Keratinocyte (primary cell): ENCODE data around the gene PFKFB3.

Experiments used
- EZH2 ChIP-seq: IDR thresholded peaks from one replicate; pipeline ENCODE4 v1.6.1; 2012; ENCODE audit warnings: inconsistent platforms, mild to moderate bottlenecking, low read length, moderate library complexity
- TF ChIP-seq, protein P1 (sequence below), 3 experiments: IDR thresholded peaks in 1 of 3; conservative IDR thresholded peaks in 1 of 3; optimal IDR thresholded peaks in 1 of 3; 2 replicates in 2 of 3; 3 replicates in 1 of 3; pipeline versions ENCODE3 to v1.5.1; 2011; ENCODE audit warnings: low read length in 3 of 3, mild to moderate bottlenecking in 3 of 3, moderate library complexity in 2 of 3, control low read depth in 1 of 3, inconsistent platforms in 1 of 3; ENCODE audit not compliant: insufficient read depth in 2 of 3; ENCODE audit errors: extremely low read depth in 1 of 3

GRCh38 chr10:6202098-6202683 is 541 bp upstream of the PFKFB3 start:
- TF ChIP-seq, protein P1, sequence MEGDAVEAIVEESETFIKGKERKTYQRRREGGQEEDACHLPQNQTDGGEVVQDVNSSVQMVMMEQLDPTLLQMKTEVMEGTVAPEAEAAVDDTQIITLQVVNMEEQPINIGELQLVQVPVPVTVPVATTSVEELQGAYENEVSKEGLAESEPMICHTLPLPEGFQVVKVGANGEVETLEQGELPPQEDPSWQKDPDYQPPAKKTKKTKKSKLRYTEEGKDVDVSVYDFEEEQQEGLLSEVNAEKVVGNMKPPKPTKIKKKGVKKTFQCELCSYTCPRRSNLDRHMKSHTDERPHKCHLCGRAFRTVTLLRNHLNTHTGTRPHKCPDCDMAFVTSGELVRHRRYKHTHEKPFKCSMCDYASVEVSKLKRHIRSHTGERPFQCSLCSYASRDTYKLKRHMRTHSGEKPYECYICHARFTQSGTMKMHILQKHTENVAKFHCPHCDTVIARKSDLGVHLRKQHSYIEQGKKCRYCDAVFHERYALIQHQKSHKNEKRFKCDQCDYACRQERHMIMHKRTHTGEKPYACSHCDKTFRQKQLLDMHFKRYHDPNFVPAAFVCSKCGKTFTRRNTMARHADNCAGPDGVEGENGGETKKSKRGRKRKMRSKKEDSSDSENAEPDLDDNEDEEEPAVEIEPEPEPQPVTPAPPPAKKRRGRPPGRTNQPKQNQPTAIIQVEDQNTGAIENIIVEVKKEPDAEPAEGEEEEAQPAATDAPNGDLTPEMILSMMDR (optimal IDR thresholded peaks at IDR 0.05 in 1 of 3, IDR thresholded peaks at IDR 0.05 in 1 of 3, conservative IDR thresholded peaks at IDR 0.05 in 1 of 3; ENCODE audit: extremely low read depth in 1 of 3, insufficient read depth in 2 of 3, low read length in 3 of 3): no peak
- no peak for TF ChIP-seq EZH2
